CD14-positive monocyte (primary cell): ENCODE results near the gene CNTNAP5. TPM values are rescaled to one million over a fixed set of nuclear protein-coding genes. Genes with fewer than 3 reads are reported as not detected.

ENCODE experiments used
- DNase-seq, 3 donors: peaks; one replicate each; pipeline ENCODE4 v3.0.0-alpha.2; 2011 to 2022
- H2AFZ ChIP-seq: 2 replicates; pipeline ENCODE4 v1.6.0; 2012; ENCODE audit warnings: mild to moderate bottlenecking, low read depth, low read length, inconsistent platforms; ENCODE audit not compliant: insufficient read depth, poor library complexity, severe bottlenecking
- H3K27ac ChIP-seq, 2 donors: 1 replicate in 1 of 2; 2 replicates in 1 of 2; pipeline ENCODE4 v1.5.1; 2012 to 2013; ENCODE audit warnings: low read length in 2 of 2, control low read depth in 1 of 2, inconsistent platforms in 1 of 2, low read depth in 1 of 2, mild to moderate bottlenecking in 1 of 2
- H3K27me3 ChIP-seq, 2 donors: one replicate each; pipeline versions ENCODE4 v1.6.0 to v1.6.1; 2011 to 2013; ENCODE audit warnings: low read length in 2 of 2; ENCODE audit not compliant: control insufficient read depth in 2 of 2, insufficient read depth in 2 of 2
- H3K36me3 ChIP-seq, 2 donors: replicated peaks in 1 of 2; 1 replicate in 1 of 2; 2 replicates in 1 of 2; pipeline versions ENCODE4 v1.5.1 to v1.6.1; 2012 to 2013; ENCODE audit warnings: low read length in 2 of 2, control low read depth in 1 of 2, inconsistent platforms in 1 of 2, mild to moderate bottlenecking in 1 of 2; ENCODE audit not compliant: insufficient read depth in 2 of 2, control insufficient read depth in 1 of 2
- H3K4me1 ChIP-seq, 2 donors: 1 replicate in 1 of 2; 2 replicates in 1 of 2; pipeline versions ENCODE4 v1.5.1 to v1.6.1; 2012 to 2013; ENCODE audit warnings: low read length in 2 of 2, control low read depth in 1 of 2, inconsistent platforms in 1 of 2, mild to moderate bottlenecking in 1 of 2, moderate library complexity in 1 of 2; ENCODE audit not compliant: insufficient read depth in 2 of 2, control insufficient read depth in 1 of 2
- H3K4me2 ChIP-seq: replicated peaks from 2 replicates; pipeline ENCODE3; 2012; ENCODE audit warnings: low read length, moderate library complexity, mild to moderate bottlenecking; ENCODE audit not compliant: poor library complexity, severe bottlenecking; ENCODE audit errors: extremely low read depth
- H3K4me3 ChIP-seq, 3 experiments: fragments of 200-600 bp in 1 of 3; sonication (generic) in 1 of 3; replicated peaks in 1 of 3; 1 replicate in 2 of 3; 2 replicates in 1 of 3; pipeline ENCODE4 v1.5.1; 2011 to 2013; ENCODE audit warnings: low read length in 3 of 3, mild to moderate bottlenecking in 3 of 3, control low read depth in 2 of 3, low read depth in 2 of 3, inconsistent platforms in 1 of 3, moderate library complexity in 1 of 3
- H3K79me2 ChIP-seq: 2 replicates; pipeline ENCODE4 v1.6.0; 2012; ENCODE audit warnings: mild to moderate bottlenecking, control low read depth, inconsistent platforms, low read length, moderate library complexity; ENCODE audit not compliant: insufficient read depth
- H3K9ac ChIP-seq: 2 replicates; pipeline ENCODE4 v1.6.0; 2017; ENCODE audit warnings: low read length, mild to moderate bottlenecking; ENCODE audit not compliant: insufficient read depth, poor library complexity, severe bottlenecking
- H3K9me3 ChIP-seq, 2 donors: replicated peaks in 1 of 2; 1 replicate in 1 of 2; 2 replicates in 1 of 2; pipeline versions ENCODE4 v1.5.1 to v1.6.1; 2012 to 2013; ENCODE audit warnings: low read length in 2 of 2, control low read depth in 1 of 2; ENCODE audit not compliant: control insufficient read depth in 1 of 2, insufficient read depth in 1 of 2
- H4K20me1 ChIP-seq: 2 replicates; pipeline ENCODE4 v1.6.0; 2012; ENCODE audit warnings: mild to moderate bottlenecking, low read length, control low read depth, moderate library complexity; ENCODE audit not compliant: insufficient read depth
- H3K27ac Mint-ChIP-seq, 7 donors: one replicate each; pipeline ENCODE4 v1.8.0; 2020; ENCODE audit warnings: mild to moderate bottlenecking in 7 of 7, mixed read lengths in 7 of 7, moderate library complexity in 6 of 7, inconsistent platforms in 2 of 7
- H3K27me3 Mint-ChIP-seq, 3 donors: one replicate each; pipeline ENCODE4 v1.8.0; 2021 to 2022; ENCODE audit warnings: low read depth in 3 of 3, mild to moderate bottlenecking in 3 of 3, mixed read lengths in 3 of 3, moderate library complexity in 3 of 3, inconsistent platforms in 1 of 3
- H3K36me3 Mint-ChIP-seq, 2 donors: one replicate each; pipeline ENCODE4 v1.8.0; 2020; ENCODE audit warnings: mixed read lengths in 2 of 2, inconsistent platforms in 1 of 2, mild to moderate bottlenecking in 1 of 2
- H3K4me1 Mint-ChIP-seq: one replicate; pipeline ENCODE4 v1.8.0; 2020; ENCODE audit warnings: mild to moderate bottlenecking, mixed read lengths
- H3K4me3 Mint-ChIP-seq, 2 donors: one replicate each; pipeline ENCODE4 v1.8.0; 2020; ENCODE audit warnings: mild to moderate bottlenecking in 2 of 2, mixed read lengths in 2 of 2, moderate library complexity in 1 of 2
- H3K9me3 Mint-ChIP-seq, 7 donors: one replicate each; pipeline ENCODE4 v1.8.0; 2020 to 2022; ENCODE audit warnings: mixed read lengths in 7 of 7, mild to moderate bottlenecking in 6 of 7, moderate library complexity in 6 of 7, inconsistent platforms in 2 of 7
- WGBS: methylation state at CpG from one replicate; pipeline ENCODE4 v1.1.5; 2013; ENCODE audit warnings: missing lambda C conversion rate; ENCODE audit not compliant: insufficient coverage; 5-methylcytosine and 5-hydroxymethylcytosine counted together
- intact Hi-C, 2 donors: fragments of 100-400 bp; cut with micrococcal nuclease; formaldehyde crosslinking; loops; one replicate each; pipeline versions ENCODE4 v1.15.0 to v1.15.1; 2023
- polyA plus RNA-seq, 3 donors: library from polyadenylated mRNA; depleted of rRNA in 1 of 3; unstranded in 2 of 3; stranded (reverse) in 1 of 3; fragments of 300-500 nt in 2 of 3; fragments of >200 nt in 1 of 3; fragmentation: Illumina TruSeq in 2 of 3; gene quantifications; 1 replicate in 2 of 3; 2 replicates in 1 of 3; pipeline ENCODE4 v1.2.3, GENCODE V29; 2012 to 2021
- TF ChIP-seq, protein P1 (sequence below): fragments of 200-600 bp; IDR thresholded peaks from one replicate; pipeline ENCODE4 v1.8.0; 2022; ENCODE audit warnings: antibody characterized with exemption, mild to moderate bottlenecking

Gene CNTNAP5
- polyA plus RNA-seq, 3 donors = not detected

- no peaks in the 10 kb centered on the region for H3K9me3 ChIP-seq
- no peak overlapping the region for H2AFZ ChIP-seq
- no peak overlapping the region for H3K9ac ChIP-seq
- no peaks in the 10 kb centered on the region for H3K27me3 ChIP-seq
- Mint-ChIP-seq H3K9me3 (peaks cover 0 to 8% (median 0%) of the 10 kb centered on the region in 7 donors), H3K4me3 (no peak overlapping the region), H3K27ac (no peak overlapping the region), H3K27me3 (peaks cover 0 to 2% (median 0%) of the 10 kb centered on the region in 3 donors), H3K4me1 (no peaks in the 10 kb centered on the region), H3K36me3 (no peaks in the 10 kb centered on the region)
- H4K20me1 ChIP-seq = no peaks in the 10 kb centered on the region
- H3K27ac ChIP-seq = no peak overlapping the region
- no peaks in the 10 kb centered on the region for H3K79me2 ChIP-seq
- WGBS = 80% methylated on average over 1 of the region's 7 CpGs
- no peak for DNase-seq
- no peak overlapping the region for H3K4me2 ChIP-seq
- H3K4me3 ChIP-seq = no peak overlapping the region
- H3K4me1 ChIP-seq = no peaks in the 10 kb centered on the region
- intact Hi-C loops = no loop called here
- no peaks in the 10 kb centered on the region for H3K36me3 ChIP-seq
- TF ChIP-seq, protein P1, sequence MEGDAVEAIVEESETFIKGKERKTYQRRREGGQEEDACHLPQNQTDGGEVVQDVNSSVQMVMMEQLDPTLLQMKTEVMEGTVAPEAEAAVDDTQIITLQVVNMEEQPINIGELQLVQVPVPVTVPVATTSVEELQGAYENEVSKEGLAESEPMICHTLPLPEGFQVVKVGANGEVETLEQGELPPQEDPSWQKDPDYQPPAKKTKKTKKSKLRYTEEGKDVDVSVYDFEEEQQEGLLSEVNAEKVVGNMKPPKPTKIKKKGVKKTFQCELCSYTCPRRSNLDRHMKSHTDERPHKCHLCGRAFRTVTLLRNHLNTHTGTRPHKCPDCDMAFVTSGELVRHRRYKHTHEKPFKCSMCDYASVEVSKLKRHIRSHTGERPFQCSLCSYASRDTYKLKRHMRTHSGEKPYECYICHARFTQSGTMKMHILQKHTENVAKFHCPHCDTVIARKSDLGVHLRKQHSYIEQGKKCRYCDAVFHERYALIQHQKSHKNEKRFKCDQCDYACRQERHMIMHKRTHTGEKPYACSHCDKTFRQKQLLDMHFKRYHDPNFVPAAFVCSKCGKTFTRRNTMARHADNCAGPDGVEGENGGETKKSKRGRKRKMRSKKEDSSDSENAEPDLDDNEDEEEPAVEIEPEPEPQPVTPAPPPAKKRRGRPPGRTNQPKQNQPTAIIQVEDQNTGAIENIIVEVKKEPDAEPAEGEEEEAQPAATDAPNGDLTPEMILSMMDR = no peak
Observed at GRCh38 chr2:124524155-124524915, 499.2 kb downstream of the CNTNAP5 start.

GRCh38 chr2:124526221-124526620 is 501.1 kb downstream of the CNTNAP5 start:
- no peak overlapping the region for H3K4me3 Mint-ChIP-seq
- peaks cover 0 to 11% (median 0%) of the 10 kb centered on the region in 7 donors for H3K9me3 Mint-ChIP-seq
- H3K27me3 Mint-ChIP-seq = peaks cover 0 to 2% (median 0%) of the 10 kb centered on the region in 3 donors
- Histone ChIP-seq H3K9ac (no peak overlapping the region), H3K4me3 (no peak overlapping the region), H3K4me1 (no peaks in the 10 kb centered on the region), H3K4me2 (no peak overlapping the region), H3K36me3 (no peaks in the 10 kb centered on the region), H4K20me1 (no peaks in the 10 kb centered on the region), H3K27me3 (no peaks in the 10 kb centered on the region), H2AFZ (no peak overlapping the region), H3K9me3 (no peaks in the 10 kb centered on the region), H3K27ac (no peak overlapping the region), H3K79me2 (no peaks in the 10 kb centered on the region)
- intact Hi-C loops = no loop called here
- H3K36me3 Mint-ChIP-seq = no peaks in the 10 kb centered on the region
- no CpG with 5 or more reads among the region's 4 CpGs for WGBS
- no peak for DNase-seq
- H3K27ac Mint-ChIP-seq = no peak overlapping the region
- TF ChIP-seq, protein P1 = no peak
- no peaks in the 10 kb centered on the region for H3K4me1 Mint-ChIP-seq
